HFFc6 (cell line): ENCODE results near the gene FARP1. TPM values are rescaled to one million over a fixed set of nuclear protein-coding genes. Genes with fewer than 3 reads are reported as not detected.

ENCODE experiments used
- DNase-seq: peaks from one replicate; pipeline ENCODE4 v3.0.0-alpha.2; 2018
- H3K27ac Mint-ChIP-seq: 2 replicates; pipeline ENCODE4 v1.8.0; 2020; ENCODE audit warnings: mild to moderate bottlenecking, mixed read lengths
- H3K27me3 Mint-ChIP-seq: 2 replicates; pipeline ENCODE4 v1.8.0; 2021; ENCODE audit warnings: mild to moderate bottlenecking, moderate library complexity, mixed read lengths; ENCODE audit not compliant: insufficient read depth
- H3K36me3 Mint-ChIP-seq: 2 replicates; pipeline ENCODE4 v1.8.0; 2021; ENCODE audit warnings: low read depth, mixed read lengths
- H3K4me1 Mint-ChIP-seq: 2 replicates; pipeline ENCODE4 v1.8.0; 2020; ENCODE audit warnings: low read depth, mixed read lengths
- H3K4me3 Mint-ChIP-seq: 2 replicates; pipeline ENCODE4 v1.8.0; 2020; ENCODE audit warnings: mild to moderate bottlenecking, moderate library complexity, mixed read lengths
- H3K9me3 Mint-ChIP-seq: 2 replicates; pipeline ENCODE4 v1.8.0; 2020; ENCODE audit warnings: mild to moderate bottlenecking, mixed read lengths
- total RNA-seq, 6 experiments: library from RNA; stranded (reverse); fragmentation: NEBNext Ultra II Directional; extraction: Animal tissue kit (Norgen Biotek cat#: 25700); gene quantifications; 2 replicates in 1 of 6; 3 replicates in 5 of 6; pipeline ENCODE4 v1.2.3, GENCODE V29; 2021
- TF ChIP-seq, protein P1 (sequence below): fragments of 200-600 bp; sonication (generic); IDR thresholded peaks from 2 replicates; pipeline ENCODE4 v1.5.0; 2021; ENCODE audit warnings: antibody characterized with exemption, mild to moderate bottlenecking

Gene FARP1
- total RNA-seq, 6 experiments from 2014 or later, result 140 to 181 (median 150) TPM

- Mint-ChIP-seq H3K4me3 (no peak overlapping the region), H3K36me3 (peaks cover 17% of the 10 kb centered on the region), H3K27ac (no peak overlapping the region), H3K27me3 (peaks cover 3% of the 10 kb centered on the region), H3K4me1 (peaks cover 30% of the 10 kb centered on the region), H3K9me3 (no peaks in the 10 kb centered on the region)
- DNase-seq, result no peak
- TF ChIP-seq, protein P1, sequence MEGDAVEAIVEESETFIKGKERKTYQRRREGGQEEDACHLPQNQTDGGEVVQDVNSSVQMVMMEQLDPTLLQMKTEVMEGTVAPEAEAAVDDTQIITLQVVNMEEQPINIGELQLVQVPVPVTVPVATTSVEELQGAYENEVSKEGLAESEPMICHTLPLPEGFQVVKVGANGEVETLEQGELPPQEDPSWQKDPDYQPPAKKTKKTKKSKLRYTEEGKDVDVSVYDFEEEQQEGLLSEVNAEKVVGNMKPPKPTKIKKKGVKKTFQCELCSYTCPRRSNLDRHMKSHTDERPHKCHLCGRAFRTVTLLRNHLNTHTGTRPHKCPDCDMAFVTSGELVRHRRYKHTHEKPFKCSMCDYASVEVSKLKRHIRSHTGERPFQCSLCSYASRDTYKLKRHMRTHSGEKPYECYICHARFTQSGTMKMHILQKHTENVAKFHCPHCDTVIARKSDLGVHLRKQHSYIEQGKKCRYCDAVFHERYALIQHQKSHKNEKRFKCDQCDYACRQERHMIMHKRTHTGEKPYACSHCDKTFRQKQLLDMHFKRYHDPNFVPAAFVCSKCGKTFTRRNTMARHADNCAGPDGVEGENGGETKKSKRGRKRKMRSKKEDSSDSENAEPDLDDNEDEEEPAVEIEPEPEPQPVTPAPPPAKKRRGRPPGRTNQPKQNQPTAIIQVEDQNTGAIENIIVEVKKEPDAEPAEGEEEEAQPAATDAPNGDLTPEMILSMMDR, result no peak
These were observed 165.4 kb downstream of the FARP1 start for GRCh38 chr13:98308086-98308911.

DNA sequence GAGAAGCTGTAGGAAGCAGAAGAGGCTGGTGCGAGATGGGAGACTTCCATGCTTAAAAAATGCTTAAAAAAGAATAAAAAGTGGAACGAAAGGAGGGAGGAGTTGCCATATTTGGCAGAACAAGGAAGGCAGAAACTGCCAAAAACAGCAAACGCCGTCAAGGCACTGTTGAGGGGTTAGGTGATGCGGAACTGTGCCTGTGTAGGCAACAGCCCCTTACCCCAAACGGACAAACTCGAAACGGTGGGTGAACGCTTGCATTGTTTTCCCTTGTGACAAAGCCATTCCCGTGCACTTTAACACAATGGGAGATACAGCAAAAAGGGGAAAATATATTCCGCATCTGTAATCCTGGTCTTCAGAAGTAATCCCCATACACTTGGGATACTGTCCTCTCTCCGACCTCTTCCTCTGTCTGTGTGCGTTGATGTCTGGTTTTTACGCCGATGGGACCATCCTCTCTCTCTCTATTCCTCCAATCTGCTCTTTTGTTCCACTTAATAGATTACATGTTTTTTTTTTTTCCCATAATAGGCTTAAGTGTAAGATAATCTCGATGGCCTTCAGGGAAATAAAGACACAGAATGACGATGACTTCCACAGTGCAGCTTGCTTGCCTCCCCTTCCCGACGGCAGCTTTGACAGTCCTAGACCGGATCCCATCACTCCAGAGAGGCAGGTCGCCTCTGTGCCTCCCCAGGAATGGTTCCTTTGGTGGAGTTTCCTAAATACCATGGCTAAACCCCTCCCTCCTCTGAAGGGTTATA is 166.9 kb downstream of the FARP1 start:
- peaks cover 30% of the 10 kb centered on the region for H3K4me1 Mint-ChIP-seq
- no peaks in the 10 kb centered on the region for H3K9me3 Mint-ChIP-seq
- no peak overlapping the region for H3K4me3 Mint-ChIP-seq
- TF ChIP-seq, protein P1, result no peak
- H3K27me3 Mint-ChIP-seq, result peaks cover 3% of the 10 kb centered on the region
- peak overlapping the region; percentile 13; the same call in 1 of the 2 replicates for H3K27ac Mint-ChIP-seq
- DNase-seq, result no peak
- peaks cover 20% of the 10 kb centered on the region for H3K36me3 Mint-ChIP-seq

GRCh38 chr13:98310485-98311199 is 167.7 kb downstream of the FARP1 start:
- peaks cover 3% of the 10 kb centered on the region for H3K27me3 Mint-ChIP-seq
- H3K4me1 Mint-ChIP-seq, result peaks cover 30% of the 10 kb centered on the region
- H3K9me3 Mint-ChIP-seq, result no peaks in the 10 kb centered on the region
- peak overlapping the region; percentile 13; the same call in 1 of the 2 replicates for H3K27ac Mint-ChIP-seq
- TF ChIP-seq, protein P1, result no peak
- peaks cover 20% of the 10 kb centered on the region for H3K36me3 Mint-ChIP-seq
- H3K4me3 Mint-ChIP-seq, result no peak overlapping the region
- DNase-seq, result no peak

DNA sequence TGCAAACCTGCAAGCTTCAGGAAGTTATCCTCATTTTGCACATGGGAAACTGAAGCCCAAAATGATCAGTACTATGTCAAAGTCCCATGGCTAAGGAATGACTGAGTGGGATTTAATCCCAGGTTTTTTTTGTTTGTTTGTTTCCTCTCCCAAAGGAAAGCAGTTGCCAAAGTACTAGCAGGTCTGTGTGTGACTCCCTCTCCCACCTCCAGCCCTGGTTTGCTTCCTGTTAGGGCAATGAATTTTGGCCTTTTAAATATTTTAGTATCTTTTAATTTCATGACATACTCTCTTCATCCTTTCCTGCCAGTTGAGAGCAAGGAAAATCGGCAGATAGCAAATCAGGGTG is 168.3 kb downstream of the FARP1 start:
- Mint-ChIP-seq H3K4me3 (no peak overlapping the region), H3K27me3 (peaks cover 3% of the 10 kb centered on the region), H3K9me3 (no peaks in the 10 kb centered on the region), H3K4me1 (peaks cover 30% of the 10 kb centered on the region), H3K27ac (no peak overlapping the region), H3K36me3 (peaks cover 21% of the 10 kb centered on the region)
- TF ChIP-seq, protein P1, result no peak
- no peak for DNase-seq

DNA sequence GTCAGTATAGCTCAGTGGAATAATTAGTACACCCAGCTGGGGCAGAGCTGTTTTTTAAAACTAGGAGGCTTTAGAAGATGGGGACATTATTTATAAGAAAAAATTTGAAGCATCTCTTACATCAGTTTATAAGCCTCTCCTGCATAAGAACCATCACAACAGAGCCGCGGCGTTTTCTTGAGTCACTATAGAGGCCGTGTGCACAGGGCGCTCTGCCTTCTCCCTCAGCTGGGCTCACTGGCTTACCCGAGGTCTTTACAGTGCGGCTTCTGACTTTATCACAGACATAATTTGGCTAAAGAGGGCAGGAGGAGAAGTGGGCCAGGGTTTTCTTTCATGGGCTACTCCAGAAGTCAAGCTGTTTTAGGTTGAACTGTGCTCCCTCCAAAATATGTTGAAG is 169.7 kb downstream of the FARP1 start:
- no peak for DNase-seq
- H3K4me3 Mint-ChIP-seq, result no peak overlapping the region
- TF ChIP-seq, protein P1, result no peak
- no peak overlapping the region for H3K27ac Mint-ChIP-seq
- H3K4me1 Mint-ChIP-seq, result peaks cover 20% of the 10 kb centered on the region
- H3K36me3 Mint-ChIP-seq, result peaks cover 21% of the 10 kb centered on the region
- peaks cover 3% of the 10 kb centered on the region for H3K27me3 Mint-ChIP-seq
- H3K9me3 Mint-ChIP-seq, result no peaks in the 10 kb centered on the region
